Activated B cell treated with CpG ODN at 0.5 μM for 24 hours (primary cell): Measurements from ENCODE around the gene GRSF1. TPM values are rescaled to one million over a fixed set of nuclear protein-coding genes. Genes with fewer than 3 reads are reported as not detected.

Experiments
- ATAC-seq: fragments of 200-7000 bp; cut with Tn5 transposase; one replicate; pipeline ENCODE4 v1.10.0; 2021; ENCODE audit warnings: low read depth, mild to moderate bottlenecking, moderate library complexity
- CTCF ChIA-PET: fragments of 350-600 bp; sonication (Branson Sonifier 250); formaldehyde crosslinking; loops from one replicate; lab custom pipeline; 2021; ENCODE audit warnings: antibody characterized with exemption; lab: Charles Lee
- POLR2A ChIA-PET: fragments of 350-600 bp; sonication (Branson Sonifier 250); formaldehyde crosslinking; loops from one replicate; lab custom pipeline; 2021; ENCODE audit warnings: antibody characterized with exemption; lab: Charles Lee
- DNase-seq: peaks from one replicate; pipeline ENCODE4 v3.0.0; 2022
- H3K27ac Mint-ChIP-seq: one replicate; pipeline ENCODE4 v1.8.0; 2020; ENCODE audit warnings: mixed read lengths
- H3K27me3 Mint-ChIP-seq: one replicate; pipeline ENCODE4 v1.8.0; 2021; ENCODE audit warnings: mixed read lengths
- H3K36me3 Mint-ChIP-seq: one replicate; pipeline ENCODE4 v1.8.0; 2021; ENCODE audit warnings: low read depth, mixed read lengths
- H3K4me1 Mint-ChIP-seq: one replicate; pipeline ENCODE4 v1.8.0; 2021; ENCODE audit warnings: mixed read lengths
- H3K4me3 Mint-ChIP-seq: one replicate; pipeline ENCODE4 v1.8.0; 2020; ENCODE audit warnings: mild to moderate bottlenecking, mixed read lengths
- H3K9me3 Mint-ChIP-seq: one replicate; pipeline ENCODE4 v1.8.0; 2020; ENCODE audit warnings: mixed read lengths
- intact Hi-C: fragments of 100-400 bp; cut with micrococcal nuclease; formaldehyde crosslinking; loops from one replicate; pipeline ENCODE4 v1.15.1; 2024
- total RNA-seq: library from RNA; stranded (reverse); gene quantifications from 2 replicates; pipeline ENCODE4 v1.2.3, GENCODE V29; 2022
- TF ChIP-seq, protein P1 (sequence below): fragments of 200-600 bp; IDR thresholded peaks from one replicate; pipeline ENCODE4 v1.8.0; 2022; ENCODE audit warnings: antibody characterized with exemption, mild to moderate bottlenecking

GRSF1 gene
- total RNA-seq, 1 donor from 2014 or later, result 63.5 TPM

DNA sequence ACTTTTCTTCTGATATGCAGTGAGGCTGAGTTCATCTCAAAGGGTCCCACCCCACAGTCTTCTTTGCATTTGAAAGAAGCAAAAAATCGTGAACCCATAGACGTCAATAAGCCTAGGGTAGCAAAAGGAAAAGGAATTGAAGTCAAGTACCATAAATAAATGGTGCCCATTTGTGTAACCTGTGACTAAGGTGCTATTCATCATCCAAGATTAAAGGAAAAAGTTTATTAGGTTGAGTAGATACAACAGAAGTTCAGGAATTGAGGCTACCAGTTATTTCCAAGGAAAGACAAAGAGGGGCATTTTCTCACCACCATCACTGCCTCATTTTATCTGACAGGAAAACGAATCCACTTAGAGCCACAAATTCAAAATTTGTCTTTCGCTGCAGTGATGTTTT is 18.8 kb upstream of the GRSF1 start:
- TF ChIP-seq, protein P1, sequence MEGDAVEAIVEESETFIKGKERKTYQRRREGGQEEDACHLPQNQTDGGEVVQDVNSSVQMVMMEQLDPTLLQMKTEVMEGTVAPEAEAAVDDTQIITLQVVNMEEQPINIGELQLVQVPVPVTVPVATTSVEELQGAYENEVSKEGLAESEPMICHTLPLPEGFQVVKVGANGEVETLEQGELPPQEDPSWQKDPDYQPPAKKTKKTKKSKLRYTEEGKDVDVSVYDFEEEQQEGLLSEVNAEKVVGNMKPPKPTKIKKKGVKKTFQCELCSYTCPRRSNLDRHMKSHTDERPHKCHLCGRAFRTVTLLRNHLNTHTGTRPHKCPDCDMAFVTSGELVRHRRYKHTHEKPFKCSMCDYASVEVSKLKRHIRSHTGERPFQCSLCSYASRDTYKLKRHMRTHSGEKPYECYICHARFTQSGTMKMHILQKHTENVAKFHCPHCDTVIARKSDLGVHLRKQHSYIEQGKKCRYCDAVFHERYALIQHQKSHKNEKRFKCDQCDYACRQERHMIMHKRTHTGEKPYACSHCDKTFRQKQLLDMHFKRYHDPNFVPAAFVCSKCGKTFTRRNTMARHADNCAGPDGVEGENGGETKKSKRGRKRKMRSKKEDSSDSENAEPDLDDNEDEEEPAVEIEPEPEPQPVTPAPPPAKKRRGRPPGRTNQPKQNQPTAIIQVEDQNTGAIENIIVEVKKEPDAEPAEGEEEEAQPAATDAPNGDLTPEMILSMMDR, result no peak
- Mint-ChIP-seq H3K27me3 (no peaks in the 10 kb centered on the region), H3K9me3 (no peaks in the 10 kb centered on the region), H3K27ac (no peak overlapping the region), H3K4me3 (no peak overlapping the region), H3K36me3 (no peaks in the 10 kb centered on the region), H3K4me1 (peaks cover 2% of the 10 kb centered on the region)
- ChIA-PET POLR2A (no interaction called here), CTCF (no interaction called here)
- DNase-seq (no peak), ATAC-seq (no peak)
- intact Hi-C loops, result no loop called here

DNA sequence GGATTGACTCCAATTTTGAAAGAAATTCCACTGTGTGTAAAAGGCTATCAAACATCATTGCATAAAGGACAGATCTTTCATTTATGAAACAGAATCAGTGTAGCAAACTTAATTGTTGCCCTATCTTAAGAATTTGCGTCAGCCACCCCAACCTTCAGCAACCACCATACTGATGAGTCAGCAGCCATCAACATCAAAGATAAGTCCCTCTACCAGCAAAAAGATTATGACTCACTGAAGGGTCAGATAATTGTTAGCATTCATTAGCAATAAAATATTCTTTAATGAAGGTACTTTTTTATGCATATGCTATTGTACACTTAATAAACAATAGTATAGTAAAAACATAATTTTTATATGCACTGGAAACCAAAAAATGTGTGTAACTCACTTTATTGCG is 15.8 kb upstream of the GRSF1 start:
- no peaks in the 10 kb centered on the region for H3K36me3 Mint-ChIP-seq
- ATAC-seq, result no peak
- no peaks in the 10 kb centered on the region for H3K9me3 Mint-ChIP-seq
- H3K4me3 Mint-ChIP-seq, result no peak overlapping the region
- no peaks in the 10 kb centered on the region for H3K27me3 Mint-ChIP-seq
- POLR2A ChIA-PET, result no interaction called here
- CTCF ChIA-PET, result no interaction called here
- TF ChIP-seq, protein P1, result no peak
- H3K27ac Mint-ChIP-seq, result no peak overlapping the region
- intact Hi-C loops, result no loop called here
- no peaks in the 10 kb centered on the region for H3K4me1 Mint-ChIP-seq
- DNase-seq, result no peak

DNA sequence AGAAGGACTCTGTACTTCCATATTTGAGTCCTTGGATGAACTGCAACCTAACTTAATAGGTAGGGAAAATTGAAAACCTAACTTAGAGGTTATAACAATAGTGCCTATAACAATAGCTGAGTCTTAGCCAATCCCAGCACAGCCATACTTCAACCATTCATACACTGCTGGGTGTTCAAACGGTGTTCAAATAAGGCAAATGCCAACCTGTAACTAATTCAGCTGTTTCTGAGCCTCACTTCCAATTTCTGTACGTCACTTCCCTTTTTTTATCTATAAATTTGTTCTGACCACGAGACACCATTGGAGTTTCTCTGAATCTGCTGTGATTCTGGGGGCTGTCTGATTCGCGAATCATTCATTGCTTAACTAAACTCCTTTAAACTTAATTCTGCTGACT is 9.6 kb upstream of the GRSF1 start:
- ATAC-seq (peak; percentile 52), DNase-seq (no peak)
- CTCF ChIA-PET, result no interaction called here
- no peaks in the 10 kb centered on the region for H3K36me3 Mint-ChIP-seq
- no peaks in the 10 kb centered on the region for H3K27me3 Mint-ChIP-seq
- TF ChIP-seq, protein P1, result no peak
- H3K4me1 Mint-ChIP-seq, result peaks cover 22% of the 10 kb centered on the region
- intact Hi-C loops, result no loop called here
- H3K27ac Mint-ChIP-seq, result peak overlapping the region; percentile 81
- H3K9me3 Mint-ChIP-seq, result no peaks in the 10 kb centered on the region
- H3K4me3 Mint-ChIP-seq, result peak overlapping the region; percentile 49
- POLR2A ChIA-PET, result interaction anchor here (0.7 to 1.5 kb wide), 2 partner anchors 10 to 25 kb away, joined by 3 to 11 read pairs; partner anchors contain the start of gene GRSF1

DNA sequence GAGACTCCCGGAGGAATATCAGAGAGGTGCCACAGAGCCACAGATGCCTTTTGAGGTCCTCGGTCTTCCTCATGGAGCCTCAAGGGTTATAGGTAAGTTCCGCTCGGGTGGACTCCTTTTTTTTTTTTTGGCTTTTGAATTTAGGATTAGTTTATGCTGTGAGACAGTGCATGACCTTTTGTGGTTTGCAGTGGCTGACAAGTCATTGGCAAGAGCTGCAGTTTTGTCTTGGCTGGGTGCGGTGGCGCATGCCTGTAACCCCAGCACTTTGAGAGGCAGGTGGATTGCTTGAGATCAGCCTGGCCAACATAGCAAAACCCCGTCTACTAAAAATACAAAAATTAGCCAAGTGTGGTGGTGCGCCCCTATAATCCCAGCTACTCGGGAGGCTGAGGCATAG is 4.5 kb upstream of the GRSF1 start:
- intact Hi-C loops, result loop anchor here (1.0 kb wide), 1 partner anchor 30 kb away; no protein-coding TSS in a partner anchor
- Mint-ChIP-seq H3K4me3 (peak overlapping the region; percentile 45), H3K4me1 (peaks cover 52% of the 10 kb centered on the region), H3K27ac (peak overlapping the region; percentile 82), H3K36me3 (no peaks in the 10 kb centered on the region), H3K9me3 (no peaks in the 10 kb centered on the region), H3K27me3 (no peaks in the 10 kb centered on the region)
- TF ChIP-seq, protein P1, result no peak
- ATAC-seq, result peak; percentile 32
- DNase-seq, result peak; percentile 32
- POLR2A ChIA-PET, result interaction anchor here (0.5 to 7.3 kb wide), 10 partner anchors 31 to 175 kb away, joined by 3 to 80 read pairs (median 6); partner anchors contain the start of genes DCK and MOB1B
- CTCF ChIA-PET, result interaction anchor here (0.9 to 2.1 kb wide), 2 partner anchors 58 to 99 kb away, joined by 3 to 10 read pairs; partner anchors contain the start of gene MOB1B

DNA sequence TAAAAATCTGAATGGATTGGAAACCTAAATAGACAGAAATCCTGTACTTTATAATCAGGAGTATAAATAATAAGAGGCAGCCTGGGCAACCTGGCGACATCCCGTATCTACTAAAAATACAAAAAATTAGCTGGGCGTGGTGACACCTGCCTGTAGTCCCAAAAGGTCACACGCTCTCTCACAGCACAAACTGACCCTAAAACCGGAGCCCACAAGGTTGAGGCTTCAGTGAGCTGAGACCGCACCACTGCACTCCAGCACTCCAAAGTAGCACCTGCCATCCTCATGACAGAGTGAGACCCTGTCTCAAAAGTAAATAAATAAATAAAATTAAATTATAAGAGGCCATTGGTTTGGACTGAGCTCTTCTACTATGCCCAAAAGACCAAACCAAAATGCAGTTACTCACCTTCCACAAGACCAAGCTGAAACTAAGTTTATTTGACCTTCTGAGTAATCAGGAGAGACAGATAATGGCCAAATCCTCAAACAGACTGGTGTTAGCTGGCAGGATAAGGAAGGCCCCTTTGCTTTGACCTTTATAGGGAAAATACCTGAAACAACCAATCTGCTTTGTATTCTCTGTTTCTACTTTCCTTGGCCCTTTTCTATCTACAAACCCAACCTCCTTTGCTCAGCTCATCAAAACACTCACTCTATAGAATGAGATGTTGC is 3.2 kb upstream of the GRSF1 start:
- peak overlapping the region; percentile 82 for H3K27ac Mint-ChIP-seq
- DNase-seq (no peak), ATAC-seq (peak; percentile 16)
- peak overlapping the region; percentile 78 for H3K4me3 Mint-ChIP-seq
- H3K36me3 Mint-ChIP-seq, result no peaks in the 10 kb centered on the region
- POLR2A ChIA-PET, result interaction anchor here (0.6 to 7.3 kb wide), 14 partner anchors 30 to 166 kb away, joined by 3 to 80 read pairs (median 7); partner anchors contain the start of genes DCK, MOB1B and UTP3
- H3K9me3 Mint-ChIP-seq, result no peaks in the 10 kb centered on the region
- peaks cover 56% of the 10 kb centered on the region for H3K4me1 Mint-ChIP-seq
- intact Hi-C loops, result no loop called here
- CTCF ChIA-PET, result interaction anchor here (0.6 to 2.1 kb wide), 4 partner anchors 59 to 167 kb away, joined by 3 to 10 read pairs (median 4); partner anchors contain the start of gene MOB1B
- no peaks in the 10 kb centered on the region for H3K27me3 Mint-ChIP-seq
- TF ChIP-seq, protein P1, result no peak
